ENCODE data around the gene AGBL3. TPM values are rescaled to one million over a fixed set of nuclear protein-coding genes. Genes with fewer than 3 reads are reported as not detected.

AGBL3 gene
- total and polyA plus RNA-seq, 9 of the 15 experiments (the other 6 are each of a cell fraction or from before 2014, with no cell fraction given) = 0.54 to 2.9 (median 1.7) TPM

GRCh38 chr7:135170274-135170997 lies 184.1 kb downstream of the AGBL3 start, which contains the start of gene CYREN (continued):
- TF ChIP-seq, protein P1, sequence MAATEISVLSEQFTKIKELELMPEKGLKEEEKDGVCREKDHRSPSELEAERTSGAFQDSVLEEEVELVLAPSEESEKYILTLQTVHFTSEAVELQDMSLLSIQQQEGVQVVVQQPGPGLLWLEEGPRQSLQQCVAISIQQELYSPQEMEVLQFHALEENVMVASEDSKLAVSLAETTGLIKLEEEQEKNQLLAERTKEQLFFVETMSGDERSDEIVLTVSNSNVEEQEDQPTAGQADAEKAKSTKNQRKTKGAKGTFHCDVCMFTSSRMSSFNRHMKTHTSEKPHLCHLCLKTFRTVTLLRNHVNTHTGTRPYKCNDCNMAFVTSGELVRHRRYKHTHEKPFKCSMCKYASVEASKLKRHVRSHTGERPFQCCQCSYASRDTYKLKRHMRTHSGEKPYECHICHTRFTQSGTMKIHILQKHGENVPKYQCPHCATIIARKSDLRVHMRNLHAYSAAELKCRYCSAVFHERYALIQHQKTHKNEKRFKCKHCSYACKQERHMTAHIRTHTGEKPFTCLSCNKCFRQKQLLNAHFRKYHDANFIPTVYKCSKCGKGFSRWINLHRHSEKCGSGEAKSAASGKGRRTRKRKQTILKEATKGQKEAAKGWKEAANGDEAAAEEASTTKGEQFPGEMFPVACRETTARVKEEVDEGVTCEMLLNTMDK (IDR thresholded peaks at IDR 0.05; ENCODE audit: borderline replicate concordance, insufficient read depth, low read depth, low read length, poor library complexity, severe bottlenecking) = peak; percentile 12
- peak; percentile 97 to 99 for TF ChIP-seq MAZ (CRISPR knock-in tag; conservative IDR thresholded peaks at IDR 0.05 in 1 of 2, IDR thresholded peaks at IDR 0.05 in 1 of 2)
- TF ChIP-seq, protein P2, sequence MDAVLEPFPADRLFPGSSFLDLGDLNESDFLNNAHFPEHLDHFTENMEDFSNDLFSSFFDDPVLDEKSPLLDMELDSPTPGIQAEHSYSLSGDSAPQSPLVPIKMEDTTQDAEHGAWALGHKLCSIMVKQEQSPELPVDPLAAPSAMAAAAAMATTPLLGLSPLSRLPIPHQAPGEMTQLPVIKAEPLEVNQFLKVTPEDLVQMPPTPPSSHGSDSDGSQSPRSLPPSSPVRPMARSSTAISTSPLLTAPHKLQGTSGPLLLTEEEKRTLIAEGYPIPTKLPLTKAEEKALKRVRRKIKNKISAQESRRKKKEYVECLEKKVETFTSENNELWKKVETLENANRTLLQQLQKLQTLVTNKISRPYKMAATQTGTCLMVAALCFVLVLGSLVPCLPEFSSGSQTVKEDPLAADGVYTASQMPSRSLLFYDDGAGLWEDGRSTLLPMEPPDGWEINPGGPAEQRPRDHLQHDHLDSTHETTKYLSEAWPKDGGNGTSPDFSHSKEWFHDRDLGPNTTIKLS (IDR thresholded peaks at IDR 0.05; ENCODE audit: borderline replicate concordance, low read depth) = peak; percentile 80
- peak; percentile 96 for TF ChIP-seq SUPT5H (IDR thresholded peaks at IDR 0.05)
- TF ChIP-seq, protein P3, sequence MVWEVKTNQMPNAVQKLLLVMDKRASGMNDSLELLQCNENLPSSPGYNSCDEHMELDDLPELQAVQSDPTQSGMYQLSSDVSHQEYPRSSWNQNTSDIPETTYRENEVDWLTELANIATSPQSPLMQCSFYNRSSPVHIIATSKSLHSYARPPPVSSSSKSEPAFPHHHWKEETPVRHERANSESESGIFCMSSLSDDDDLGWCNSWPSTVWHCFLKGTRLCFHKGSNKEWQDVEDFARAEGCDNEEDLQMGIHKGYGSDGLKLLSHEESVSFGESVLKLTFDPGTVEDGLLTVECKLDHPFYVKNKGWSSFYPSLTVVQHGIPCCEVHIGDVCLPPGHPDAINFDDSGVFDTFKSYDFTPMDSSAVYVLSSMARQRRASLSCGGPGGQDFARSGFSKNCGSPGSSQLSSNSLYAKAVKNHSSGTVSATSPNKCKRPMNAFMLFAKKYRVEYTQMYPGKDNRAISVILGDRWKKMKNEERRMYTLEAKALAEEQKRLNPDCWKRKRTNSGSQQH (CRISPR knock-in tag; IDR thresholded peaks at IDR 0.05) = peak; percentile 82; the same call in 1 of the 2 replicates
- no peak for TF ChIP-seq ZNF133 (CRISPR knock-in tag; IDR thresholded peaks at IDR 0.05)
- TF ChIP-seq ZEB2 (IDR thresholded peaks at IDR 0.05) = peak; percentile 99
- TF ChIP-seq BDP1 (IDR thresholded peaks at IDR 0.05; ENCODE audit: insufficient read depth, insufficient read length) = no peak
- no peak for TF ChIP-seq EWSR1 (IDR thresholded peaks at IDR 0.05; ENCODE audit: borderline replicate concordance, low read depth, partially characterized antibody)
- TF ChIP-seq HOXB6 (CRISPR knock-in tag; IDR thresholded peaks at IDR 0.05; ENCODE audit: borderline replicate concordance) = no peak
- TF ChIP-seq, protein P4, sequence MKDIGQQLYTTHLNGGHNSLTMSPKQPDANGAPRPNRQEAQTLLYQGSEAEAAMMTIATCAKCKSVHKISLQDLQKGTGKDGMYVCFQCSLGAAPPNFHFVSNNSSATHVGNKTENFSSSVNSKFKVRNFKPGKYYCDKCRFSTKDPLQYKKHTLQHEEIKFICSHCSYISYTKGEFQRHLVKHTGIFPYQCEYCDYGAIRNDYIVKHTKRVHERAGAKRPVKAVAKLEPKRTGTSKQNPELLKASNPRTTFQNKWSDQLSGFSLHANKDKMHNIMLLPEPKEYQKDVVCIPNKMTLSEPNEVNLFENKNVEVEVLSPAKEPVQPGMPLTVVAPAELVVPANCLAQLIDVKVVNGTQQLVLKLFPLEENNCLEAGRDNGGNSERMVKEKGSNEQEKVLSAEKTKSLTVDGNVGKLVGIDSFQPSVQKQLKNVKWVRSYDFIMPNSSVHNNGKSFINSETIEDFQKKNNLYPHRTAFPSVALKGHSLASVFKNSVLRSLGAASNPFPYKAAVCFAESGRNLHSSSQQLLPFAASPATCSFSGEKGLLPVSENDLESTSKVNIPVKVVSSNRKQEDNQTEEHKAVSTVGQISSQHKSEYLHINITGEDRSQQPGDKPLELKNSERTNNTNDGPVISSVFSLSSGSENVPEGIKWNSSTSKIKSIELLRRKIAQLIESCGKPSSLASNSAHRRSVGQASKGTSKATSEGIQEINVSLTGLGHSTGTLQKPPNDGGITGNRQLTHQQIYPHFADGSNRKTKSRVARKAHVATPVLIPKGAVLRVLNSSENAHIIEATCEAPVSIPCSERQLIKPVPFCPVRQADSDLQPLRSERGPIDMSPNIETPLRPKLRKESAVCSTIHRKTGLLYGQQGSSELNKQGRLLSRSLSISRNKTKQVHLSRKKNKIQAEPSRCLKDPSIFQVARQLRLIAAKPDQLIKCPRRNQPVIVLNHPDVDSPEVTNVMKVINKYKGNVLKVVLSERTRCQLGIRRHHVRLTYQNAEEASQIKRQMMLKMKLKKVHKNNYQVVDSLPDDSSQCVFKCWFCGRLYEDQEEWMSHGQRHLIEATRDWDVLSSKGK (CRISPR knock-in tag; IDR thresholded peaks at IDR 0.05) = no peak
- TF ChIP-seq C11orf30 (IDR thresholded peaks at IDR 0.05; ENCODE audit: low read depth) = peak; percentile 95
- TF ChIP-seq ZNF23 (CRISPR knock-in tag; IDR thresholded peaks at IDR 0.05) = no peak
- no peak for TF ChIP-seq NR0B1 (IDR thresholded peaks at IDR 0.05; ENCODE audit: partially characterized antibody)
- TF ChIP-seq TBP (optimal IDR thresholded peaks at IDR 0.05; ENCODE audit: low read depth, low read length) = peak; percentile 89
